Skeletal muscle satellite cell (primary cell): ENCODE results near the gene IGFL2.

Source experiments
- H3K27me3 ChIP-seq: 2 replicates; pipeline ENCODE4 v1.7.0; 2013; ENCODE audit warnings: low read length; ENCODE audit not compliant: control insufficient read depth, insufficient read depth
- H3K36me3 ChIP-seq: 2 replicates; pipeline ENCODE4 v1.7.0; 2013; ENCODE audit warnings: mild to moderate bottlenecking, control low read depth, low read length; ENCODE audit not compliant: insufficient read depth
- H3K4me1 ChIP-seq: 2 replicates; pipeline ENCODE4 v1.7.0; 2013; ENCODE audit warnings: low read length; ENCODE audit not compliant: control insufficient read depth, insufficient read depth
- H3K4me2 ChIP-seq: 2 replicates; pipeline ENCODE4 v1.7.0; 2013; ENCODE audit warnings: mild to moderate bottlenecking, low read length
- H3K4me3 ChIP-seq: 2 replicates; pipeline ENCODE4 v1.7.0; 2013; ENCODE audit warnings: low read length
- H3K9ac ChIP-seq: 2 replicates; pipeline ENCODE4 v1.7.0; 2013; ENCODE audit warnings: mild to moderate bottlenecking, low read depth, low read length, moderate library complexity
- H3K9me3 ChIP-seq: replicated peaks from 2 replicates; pipeline ENCODE4 v1.7.0; 2013; ENCODE audit warnings: mild to moderate bottlenecking, control low read depth, low read length

IGFL2 gene

GRCh38 chr19:46124638-46125115 lies 23.4 kb upstream of the IGFL2 start, which contains the start of gene IGFL3:
Gene IGFL3 (minus strand): TSS chr19:46124688. CDS start chr19:46124649, 39 bp downstream.
- Histone ChIP-seq H3K4me1 (no peaks in the 10 kb centered on the region), H3K27me3 (peaks cover 58% of the 10 kb centered on the region), H3K9me3 (peaks cover 4% of the 10 kb centered on the region), H3K4me3 (no peak within 1 kb of the TSS), H3K9ac (no peak within 1 kb of the TSS), H3K4me2 (no peak within 1 kb of the TSS), H3K36me3 (no peaks in the 10 kb centered on the region)

DNA sequence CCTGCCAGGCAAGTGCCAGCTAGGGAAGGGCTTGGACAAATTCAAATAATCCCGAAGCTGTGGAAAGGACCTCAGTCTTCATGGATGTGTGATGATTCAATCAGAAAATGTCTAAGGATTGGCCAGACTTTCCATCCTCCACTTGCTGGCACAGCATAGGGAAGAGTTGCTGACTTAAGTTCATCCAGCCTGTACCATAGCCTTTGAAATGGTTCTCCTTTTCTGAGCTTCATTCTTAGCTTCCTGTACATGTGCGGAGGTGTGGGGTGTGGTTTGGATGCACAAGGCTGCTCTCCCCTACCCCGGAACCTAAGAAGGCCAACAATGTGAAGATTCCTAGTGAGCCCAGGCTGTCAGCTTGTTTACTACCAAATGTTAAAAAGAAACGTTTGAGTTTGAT lies 22.6 kb upstream of the IGFL2 start:
- H3K27me3 ChIP-seq, result peaks cover 50% of the 10 kb centered on the region
- no peak overlapping the region for H3K9ac ChIP-seq
- H3K4me1 ChIP-seq, result no peaks in the 10 kb centered on the region
- H3K36me3 ChIP-seq, result no peaks in the 10 kb centered on the region
- no peaks in the 10 kb centered on the region for H3K9me3 ChIP-seq
- no peak overlapping the region for H3K4me2 ChIP-seq
- no peak overlapping the region for H3K4me3 ChIP-seq

DNA sequence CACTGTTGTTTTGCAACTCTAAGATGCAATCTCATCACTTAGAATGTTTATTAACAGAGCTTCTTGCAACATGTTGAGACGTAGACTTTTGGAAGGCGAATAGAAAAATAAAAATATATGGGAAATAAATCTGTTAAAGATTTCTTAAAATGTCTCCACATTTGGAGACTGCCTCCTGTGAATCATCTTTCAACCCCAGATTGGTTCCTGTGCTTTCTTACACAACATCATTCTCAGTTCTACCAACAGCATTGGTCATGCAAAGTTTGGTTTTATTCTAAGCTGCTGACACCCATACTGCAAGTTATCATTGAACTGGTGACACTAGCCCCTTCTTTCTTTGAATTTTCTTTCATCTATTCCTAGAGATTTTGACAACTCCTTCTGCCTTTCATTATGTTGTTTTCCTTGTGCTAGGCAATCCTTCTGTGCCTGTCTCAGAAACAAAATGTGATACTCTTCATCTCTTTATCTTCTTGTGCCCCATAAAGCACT lies 21.9 kb upstream of the IGFL2 start:
- peaks cover 49% of the 10 kb centered on the region for H3K27me3 ChIP-seq
- H3K4me2 ChIP-seq, result no peak overlapping the region
- no peaks in the 10 kb centered on the region for H3K4me1 ChIP-seq

GRCh38 chr19:46131485-46132143 lies 16.4 kb upstream of the IGFL2 start:
- Histone ChIP-seq H3K9ac (peak overlapping the region; percentile 83), H3K4me1 (peaks cover 31% of the 10 kb centered on the region), H3K9me3 (no peaks in the 10 kb centered on the region), H3K4me3 (peak overlapping the region; percentile 66), H3K36me3 (no peaks in the 10 kb centered on the region), H3K27me3 (peaks cover 16% of the 10 kb centered on the region), H3K4me2 (peak overlapping the region; percentile 78)

More for the DNA sequence above, 21.9 kb upstream of the IGFL2 start:
- Histone ChIP-seq H3K36me3 (no peaks in the 10 kb centered on the region), H3K9ac (no peak overlapping the region), H3K4me3 (no peak overlapping the region), H3K9me3 (no peaks in the 10 kb centered on the region)

DNA sequence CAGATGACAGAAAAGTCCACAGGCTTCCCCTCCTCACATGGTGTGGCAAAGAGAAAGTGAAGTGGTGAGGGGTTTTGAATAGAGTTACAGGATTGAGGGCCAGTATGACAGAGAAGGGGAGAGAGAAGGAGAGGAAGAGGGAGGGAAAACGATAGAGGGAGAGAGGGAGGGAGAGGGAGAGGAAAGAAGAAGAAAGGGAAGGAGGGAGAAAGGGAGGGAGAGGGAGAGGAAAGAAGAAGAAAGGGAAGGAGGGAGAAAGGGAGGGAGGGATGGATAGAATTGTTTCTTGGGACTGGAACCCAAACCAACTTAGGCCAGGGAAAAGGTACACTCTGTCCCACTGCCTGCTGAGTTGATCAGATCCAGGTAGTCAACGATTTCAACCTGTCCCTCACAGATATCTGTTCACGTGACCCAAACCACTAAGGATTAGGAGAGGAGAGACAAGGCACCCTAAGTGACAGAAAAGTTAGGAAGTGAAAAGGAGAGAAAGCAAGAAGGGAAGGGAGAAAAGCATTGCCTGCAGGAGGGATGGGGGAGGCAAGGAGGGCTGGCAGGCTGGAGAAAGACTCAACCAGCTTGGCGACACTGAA lies 15.4 kb upstream of the IGFL2 start:
- no peaks in the 10 kb centered on the region for H3K36me3 ChIP-seq
- H3K9me3 ChIP-seq, result no peaks in the 10 kb centered on the region
- H3K27me3 ChIP-seq, result peaks cover 7% of the 10 kb centered on the region
- peaks cover 31% of the 10 kb centered on the region for H3K4me1 ChIP-seq
- peak overlapping the region; percentile 66 for H3K4me3 ChIP-seq
- peak overlapping the region; percentile 78 for H3K4me2 ChIP-seq
- H3K9ac ChIP-seq, result peak overlapping the region; percentile 83

GRCh38 chr19:46133101-46133627 lies 14.9 kb upstream of the IGFL2 start:
- H3K36me3 ChIP-seq, result no peaks in the 10 kb centered on the region
- peak overlapping the region; percentile 66 for H3K4me3 ChIP-seq
- peak overlapping the region; percentile 78 for H3K4me2 ChIP-seq
- H3K27me3 ChIP-seq, result peaks cover 1% of the 10 kb centered on the region
- no peaks in the 10 kb centered on the region for H3K9me3 ChIP-seq
- peaks cover 31% of the 10 kb centered on the region for H3K4me1 ChIP-seq
- peak overlapping the region; percentile 83 for H3K9ac ChIP-seq

GRCh38 chr19:46133777-46134241 lies 14.2 kb upstream of the IGFL2 start:
- H3K4me2 ChIP-seq, result peak overlapping the region; percentile 3
- H3K9me3 ChIP-seq, result no peaks in the 10 kb centered on the region
- H3K36me3 ChIP-seq, result no peaks in the 10 kb centered on the region
- H3K27me3 ChIP-seq, result no peaks in the 10 kb centered on the region
- H3K4me3 ChIP-seq, result peak overlapping the region; percentile 5
- H3K4me1 ChIP-seq, result peaks cover 31% of the 10 kb centered on the region
- H3K9ac ChIP-seq, result peak overlapping the region; percentile 63

- Histone ChIP-seq H3K4me1 (peaks cover 31% of the 10 kb centered on the region), H3K9ac (no peak overlapping the region), H3K4me2 (no peak overlapping the region), H3K36me3 (no peaks in the 10 kb centered on the region), H3K27me3 (no peaks in the 10 kb centered on the region), H3K9me3 (no peaks in the 10 kb centered on the region), H3K4me3 (no peak overlapping the region)
Measured at GRCh38 chr19:46134527-46134926, 13.5 kb upstream of the IGFL2 start.

DNA sequence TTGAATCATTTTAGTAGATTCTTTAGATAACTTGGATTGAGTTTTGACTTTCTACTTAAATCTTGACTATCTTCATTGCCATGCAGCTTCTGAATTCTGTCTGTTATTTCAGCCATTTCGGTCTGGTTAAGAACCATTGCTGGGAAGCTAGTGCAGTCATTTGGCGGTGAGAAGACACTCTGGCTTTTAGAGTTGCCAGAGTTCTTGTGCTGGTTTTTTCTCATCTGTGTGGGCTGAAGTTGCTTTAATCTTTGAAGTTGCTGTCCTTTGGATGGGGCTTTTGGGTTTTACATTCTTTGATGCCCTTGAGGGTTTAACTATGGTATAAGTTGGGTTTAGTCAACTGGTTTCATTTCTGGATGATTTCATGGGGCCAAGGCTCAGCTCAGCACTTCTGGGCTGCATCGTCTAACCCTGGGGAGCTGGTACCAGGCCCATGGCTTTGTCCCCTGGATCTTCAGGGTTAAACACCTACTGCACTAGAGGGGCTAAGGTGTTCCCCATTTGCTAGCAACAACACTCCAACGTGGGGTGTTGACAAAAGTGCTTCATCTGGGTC lies 10.0 kb upstream of the IGFL2 start:
- no peak overlapping the region for H3K9ac ChIP-seq
- H3K4me1 ChIP-seq, result peaks cover 18% of the 10 kb centered on the region
- H3K4me3 ChIP-seq, result no peak overlapping the region
- no peaks in the 10 kb centered on the region for H3K9me3 ChIP-seq
- H3K27me3 ChIP-seq, result peaks cover 17% of the 10 kb centered on the region
- H3K36me3 ChIP-seq, result no peaks in the 10 kb centered on the region
- no peak overlapping the region for H3K4me2 ChIP-seq

- no peaks in the 10 kb centered on the region for H3K36me3 ChIP-seq
- no peaks in the 10 kb centered on the region for H3K9me3 ChIP-seq
- H3K27me3 ChIP-seq, result peaks cover 17% of the 10 kb centered on the region
- no peak overlapping the region for H3K4me2 ChIP-seq
- no peak overlapping the region for H3K9ac ChIP-seq
- no peaks in the 10 kb centered on the region for H3K4me1 ChIP-seq
- H3K4me3 ChIP-seq, result no peak overlapping the region
Measured at GRCh38 chr19:46141421-46141820, 6.6 kb upstream of the IGFL2 start.

DNA sequence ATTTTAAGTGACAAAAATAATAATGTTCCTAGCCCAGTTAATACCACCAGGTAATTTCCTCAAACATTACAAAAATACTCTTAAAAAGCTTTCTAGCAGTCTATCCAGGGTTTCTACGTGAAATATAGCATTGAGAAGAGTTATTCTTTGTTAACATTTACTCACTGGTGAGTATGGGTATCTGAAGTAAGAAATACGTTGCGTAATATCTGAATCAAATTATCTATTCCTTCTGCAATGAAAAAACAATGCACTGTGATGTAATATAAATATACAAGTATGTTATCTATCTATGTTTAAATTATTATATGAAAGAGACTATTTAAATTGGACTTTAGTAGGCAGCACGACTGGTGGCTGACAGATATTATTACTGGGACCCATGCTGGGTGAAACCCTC lies 5.7 kb upstream of the IGFL2 start:
- Histone ChIP-seq H3K36me3 (no peaks in the 10 kb centered on the region), H3K4me3 (no peak overlapping the region), H3K27me3 (peaks cover 24% of the 10 kb centered on the region), H3K9ac (no peak overlapping the region), H3K4me2 (no peak overlapping the region), H3K4me1 (no peaks in the 10 kb centered on the region), H3K9me3 (no peaks in the 10 kb centered on the region)
